ENCODE data around the gene FTO.

DNA sequence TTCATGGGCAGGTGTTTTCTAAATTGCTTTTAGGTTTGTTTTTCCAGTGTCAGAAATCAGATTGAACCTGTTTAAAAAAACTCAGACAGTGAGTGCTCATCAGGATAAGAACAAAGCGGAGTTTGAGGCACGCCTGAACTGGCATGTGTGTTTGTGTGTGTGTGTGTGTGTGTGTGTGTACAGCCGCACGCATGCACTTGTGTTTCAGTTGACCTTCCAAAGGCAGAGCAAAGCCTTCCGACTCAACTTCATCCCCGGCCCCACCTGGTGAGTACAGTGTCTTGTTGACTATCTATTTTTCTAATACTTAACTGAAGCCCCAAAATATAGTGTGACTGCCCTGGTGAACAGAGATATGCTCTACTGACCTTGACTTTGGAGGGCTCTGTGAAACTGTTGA is 357.5 kb downstream of the FTO start:
- TF ChIP-seq, protein P1, sequence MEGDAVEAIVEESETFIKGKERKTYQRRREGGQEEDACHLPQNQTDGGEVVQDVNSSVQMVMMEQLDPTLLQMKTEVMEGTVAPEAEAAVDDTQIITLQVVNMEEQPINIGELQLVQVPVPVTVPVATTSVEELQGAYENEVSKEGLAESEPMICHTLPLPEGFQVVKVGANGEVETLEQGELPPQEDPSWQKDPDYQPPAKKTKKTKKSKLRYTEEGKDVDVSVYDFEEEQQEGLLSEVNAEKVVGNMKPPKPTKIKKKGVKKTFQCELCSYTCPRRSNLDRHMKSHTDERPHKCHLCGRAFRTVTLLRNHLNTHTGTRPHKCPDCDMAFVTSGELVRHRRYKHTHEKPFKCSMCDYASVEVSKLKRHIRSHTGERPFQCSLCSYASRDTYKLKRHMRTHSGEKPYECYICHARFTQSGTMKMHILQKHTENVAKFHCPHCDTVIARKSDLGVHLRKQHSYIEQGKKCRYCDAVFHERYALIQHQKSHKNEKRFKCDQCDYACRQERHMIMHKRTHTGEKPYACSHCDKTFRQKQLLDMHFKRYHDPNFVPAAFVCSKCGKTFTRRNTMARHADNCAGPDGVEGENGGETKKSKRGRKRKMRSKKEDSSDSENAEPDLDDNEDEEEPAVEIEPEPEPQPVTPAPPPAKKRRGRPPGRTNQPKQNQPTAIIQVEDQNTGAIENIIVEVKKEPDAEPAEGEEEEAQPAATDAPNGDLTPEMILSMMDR (IDR thresholded peaks at IDR 0.05; ENCODE audit: poor library complexity) = no peak
- no peak for TF ChIP-seq EZH2 (IDR thresholded peaks at IDR 0.05; ENCODE audit: borderline replicate concordance)

All from hepatocyte (in vitro differentiated cells).